PFSK-1 (cell line): ENCODE measurements around the gene WNT3.

ENCODE experiments used
- POLR2AphosphoS5 ChIP-seq: IDR thresholded peaks from 2 replicates; pipeline ENCODE4 v1.6.1; 2012; ENCODE audit warnings: low read depth, mild to moderate bottlenecking, control low read depth, low read length, moderate library complexity
- SIN3A ChIP-seq: IDR thresholded peaks from 2 replicates; pipeline ENCODE4 v1.6.1; 2012; ENCODE audit warnings: mild to moderate bottlenecking, low read length, moderate library complexity, borderline replicate concordance; ENCODE audit not compliant: insufficient read depth

DNA sequence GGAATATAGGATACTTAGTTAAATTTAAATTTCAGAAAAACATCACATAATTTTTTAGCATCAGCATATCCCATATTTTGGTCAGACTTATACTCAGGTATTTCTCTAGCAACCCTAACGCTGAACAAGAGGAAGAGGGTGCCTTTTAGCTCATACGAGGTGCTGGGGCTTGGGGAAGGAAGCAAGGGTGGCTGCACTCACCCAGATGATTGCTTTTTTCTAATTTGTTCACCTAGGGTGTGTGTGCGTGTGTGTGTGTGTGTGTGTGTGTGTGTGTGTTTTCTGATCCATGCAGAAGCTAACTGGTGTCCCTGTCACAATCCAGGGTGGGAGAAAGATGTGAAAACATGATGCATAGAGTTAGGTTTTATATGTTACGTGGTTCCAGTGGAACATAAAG lies 81.2 kb downstream of the WNT3 start:
- TF ChIP-seq SIN3A = no peak
- TF ChIP-seq POLR2AphosphoS5 = no peak
